ENCODE results near the gene MOB3B. TPM values are rescaled to one million over a fixed set of nuclear protein-coding genes. Genes with fewer than 3 reads are reported as not detected.

The MOB3B gene
- total and polyA plus RNA-seq, 10 of the 15 experiments (the other 5 are each of a cell fraction or from before 2014, with no cell fraction given): 0.44 to 2.7 (median 0.91) TPM

- in situ Hi-C loops (cut with MboI): no loop called here
- no peak overlapping the region for H3K4me2 ChIP-seq (ENCODE audit: control insufficient read depth, insufficient read depth)
Observed at GRCh38 chr9:27393054-27393846, 136.4 kb downstream of the MOB3B start.

More at GRCh38 chr9:27393054-27393846, 136.4 kb downstream of the MOB3B start:
- Histone ChIP-seq H4K20me1 (ENCODE audit: control insufficient read depth, insufficient read depth) (no peaks in the 10 kb centered on the region), H3K27me3 (replicated peaks in 1 of 2; ENCODE audit: control insufficient read depth in 2 of 2, insufficient read depth in 2 of 2, low read length in 1 of 2) (no peaks in the 10 kb centered on the region), H3K79me2 (ENCODE audit: control insufficient read depth, insufficient read depth, low read length) (no peaks in the 10 kb centered on the region), H3K4me1 (ENCODE audit: control insufficient read depth, insufficient read depth, low read length) (no peaks in the 10 kb centered on the region), H3K9me3 (replicated peaks; ENCODE audit: control insufficient read depth, insufficient read depth, low read length) (no peaks in the 10 kb centered on the region), H3K9ac (ENCODE audit: control insufficient read depth, insufficient read depth, low read length) (no peak overlapping the region), H3K4me3 (no peak overlapping the region), H3K36me3 (ENCODE audit: control insufficient read depth in 2 of 2, insufficient read depth in 2 of 2, low read length in 1 of 2) (no peaks in the 10 kb centered on the region), H3K27ac (ENCODE audit: control insufficient read depth, insufficient read depth) (no peak overlapping the region), H2AFZ (ENCODE audit: control insufficient read depth, low read depth, low read length) (no peak overlapping the region)
- CTCF ChIA-PET: interaction anchor here (1.5 to 3.3 kb wide), 2 partner anchors 15 to 142 kb away, joined by 4 to 12 read pairs; no protein-coding TSS in a partner anchor
- SMC1A ChIA-PET (ENCODE audit: uncharacterized antibody, unreplicated experiment): interaction anchor here (0.7 to 3.1 kb wide), 12 partner anchors 15 to 137 kb away, joined by 3 to 11 read pairs (median 4); partner anchors contain the start of gene MOB3B
- TF ChIP-seq SPI1 (IDR thresholded peaks at IDR 0.05; ENCODE audit: borderline replicate concordance, insufficient read depth, low read depth, low read length): peak; percentile 15; the same call in 1 of the 2 replicates
- TF ChIP-seq, protein P1, sequence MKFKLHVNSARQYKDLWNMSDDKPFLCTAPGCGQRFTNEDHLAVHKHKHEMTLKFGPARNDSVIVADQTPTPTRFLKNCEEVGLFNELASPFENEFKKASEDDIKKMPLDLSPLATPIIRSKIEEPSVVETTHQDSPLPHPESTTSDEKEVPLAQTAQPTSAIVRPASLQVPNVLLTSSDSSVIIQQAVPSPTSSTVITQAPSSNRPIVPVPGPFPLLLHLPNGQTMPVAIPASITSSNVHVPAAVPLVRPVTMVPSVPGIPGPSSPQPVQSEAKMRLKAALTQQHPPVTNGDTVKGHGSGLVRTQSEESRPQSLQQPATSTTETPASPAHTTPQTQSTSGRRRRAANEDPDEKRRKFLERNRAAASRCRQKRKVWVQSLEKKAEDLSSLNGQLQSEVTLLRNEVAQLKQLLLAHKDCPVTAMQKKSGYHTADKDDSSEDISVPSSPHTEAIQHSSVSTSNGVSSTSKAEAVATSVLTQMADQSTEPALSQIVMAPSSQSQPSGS (IDR thresholded peaks at IDR 0.05; ENCODE audit: low read length): no peak
- no TSS peak for BruUV-seq (replicated peaks)
- intact Hi-C loops (cut with micrococcal nuclease; ENCODE audit: unreplicated experiment): no loop called here
- POLR2A ChIA-PET: interaction anchor here (1.2 kb wide), 1 partner anchor 11 kb away, joined by 3 read pairs; no protein-coding TSS in a partner anchor
- ATAC-seq: peak; percentile 21; the same call in 1 of the 3 replicates
- FAIRE-seq: peak; percentile 54
- WGBS (ENCODE audit: insufficient coverage, insufficient replicate concordance, low lambda C conversion rate, missing lambda C conversion rate): 24% methylated on average over 6 of the region's 6 CpGs
- DNase-seq (ENCODE audit: low read depth, low spot score): no peak
- RAD21 ChIA-PET (ENCODE audit: unreplicated experiment): interaction anchor here (0.7 to 2.0 kb wide), 3 partner anchors 26 to 129 kb away, joined by 3 to 6 read pairs (median 3); no protein-coding TSS in a partner anchor

Data from GM12878 (cell line).